Stimulated activated CD8-positive, alpha-beta memory T cell treated with anti-CD3 and anti-CD28 coated beads, Interleukin-2, amount 100 ng/mL, for 1 hour (primary cell): Measurements from ENCODE around the gene AGAP1.

Experiments
- DNase-seq, 2 donors: peaks; one replicate each; pipeline ENCODE4 v3.0.0-alpha.2; 2020; ENCODE audit warnings: low read depth in 2 of 2

Gene AGAP1

DNA sequence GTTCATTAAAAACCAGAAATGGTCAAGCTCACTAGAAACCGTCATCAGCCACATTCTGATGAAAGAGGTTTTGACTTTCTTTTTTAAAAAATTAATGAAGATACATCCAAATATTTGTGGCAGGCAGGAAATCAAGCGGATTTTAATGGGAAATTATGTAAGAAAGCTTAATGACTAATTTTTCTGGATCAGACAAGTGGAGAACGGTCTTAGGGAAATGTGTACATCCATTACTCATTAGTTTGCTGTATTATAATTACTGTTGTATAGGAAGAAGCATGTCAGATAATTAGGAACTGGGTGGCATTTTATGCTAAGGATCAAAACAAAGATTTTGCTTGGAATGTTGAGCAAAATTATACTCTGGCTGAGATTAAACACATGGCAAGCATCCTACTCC, 39.4 kb downstream of the AGAP1 start:
- no peak for DNase-seq

DNA sequence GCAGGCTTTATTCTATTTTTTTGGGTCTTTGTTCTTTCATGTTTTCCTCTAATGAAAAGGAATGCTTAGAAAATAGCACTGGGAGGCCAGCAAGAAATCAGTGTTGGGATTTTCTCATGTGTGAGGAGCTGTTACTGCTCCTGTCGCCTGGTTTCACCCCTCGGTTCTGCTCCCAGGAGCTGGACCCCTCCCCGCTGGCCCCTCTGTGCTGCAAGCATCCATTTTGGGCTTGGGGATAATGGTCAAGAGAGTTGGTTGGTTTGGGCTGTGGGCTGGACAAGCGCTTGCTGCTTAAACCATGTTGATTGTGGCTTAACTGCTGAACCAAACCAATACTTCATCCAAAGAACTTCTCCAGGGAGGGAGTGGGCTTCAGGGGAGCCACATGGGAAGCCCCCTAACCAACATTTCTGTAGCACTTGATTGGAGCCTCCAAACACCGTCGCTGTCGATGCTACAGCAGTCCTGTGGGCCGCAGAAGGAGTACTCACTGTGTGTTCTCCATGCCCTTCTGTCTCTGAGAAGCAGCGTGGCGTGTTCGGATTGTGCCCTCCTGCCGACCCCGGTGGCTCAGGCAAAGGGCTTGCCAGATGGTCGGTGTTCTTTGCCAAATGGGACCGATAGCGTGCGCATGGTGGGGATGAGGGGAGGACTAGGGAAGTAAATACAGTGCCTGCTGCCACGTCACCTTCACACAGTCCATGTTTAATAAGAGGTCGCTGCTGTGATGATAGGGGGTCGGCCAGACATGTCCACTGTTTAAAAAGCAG, 40.0 kb downstream of the AGAP1 start:
- no peak for DNase-seq

DNA sequence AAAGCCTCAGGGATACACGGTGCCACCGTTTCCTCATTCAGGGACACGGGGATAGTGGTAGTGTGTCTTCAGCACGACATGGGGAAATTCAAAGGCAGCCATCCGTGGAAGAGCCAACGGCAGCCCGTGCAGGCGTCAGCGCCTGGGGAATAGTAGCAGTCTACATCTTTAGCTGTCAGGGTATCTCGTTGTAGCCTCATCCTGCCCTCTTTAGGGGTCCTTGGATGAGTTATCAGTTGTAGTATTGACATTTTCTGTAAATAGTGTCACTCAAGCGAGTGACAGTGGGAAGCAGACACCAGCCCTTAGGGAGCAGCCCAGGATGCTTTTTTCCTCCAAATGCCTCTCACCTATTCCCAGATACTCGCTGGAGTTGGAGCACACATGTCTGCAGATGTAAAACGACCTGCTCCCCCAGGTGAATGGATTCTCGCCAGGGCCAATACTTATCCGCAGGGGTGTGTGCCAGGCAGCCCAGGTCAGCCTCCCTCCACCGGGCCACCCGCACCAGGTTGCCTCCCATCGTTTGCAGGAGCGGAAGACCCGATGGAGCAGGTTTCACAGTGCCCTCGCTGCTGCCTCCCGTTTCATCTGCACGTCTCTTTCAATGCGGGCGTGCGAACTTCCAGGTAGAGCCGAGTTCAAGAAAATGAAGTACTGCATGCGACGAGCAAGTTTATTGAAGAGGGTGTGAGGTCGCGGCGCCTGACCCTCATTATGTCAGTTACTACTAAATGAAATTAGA, 41.0 kb downstream of the AGAP1 start:
- no peak for DNase-seq

DNA sequence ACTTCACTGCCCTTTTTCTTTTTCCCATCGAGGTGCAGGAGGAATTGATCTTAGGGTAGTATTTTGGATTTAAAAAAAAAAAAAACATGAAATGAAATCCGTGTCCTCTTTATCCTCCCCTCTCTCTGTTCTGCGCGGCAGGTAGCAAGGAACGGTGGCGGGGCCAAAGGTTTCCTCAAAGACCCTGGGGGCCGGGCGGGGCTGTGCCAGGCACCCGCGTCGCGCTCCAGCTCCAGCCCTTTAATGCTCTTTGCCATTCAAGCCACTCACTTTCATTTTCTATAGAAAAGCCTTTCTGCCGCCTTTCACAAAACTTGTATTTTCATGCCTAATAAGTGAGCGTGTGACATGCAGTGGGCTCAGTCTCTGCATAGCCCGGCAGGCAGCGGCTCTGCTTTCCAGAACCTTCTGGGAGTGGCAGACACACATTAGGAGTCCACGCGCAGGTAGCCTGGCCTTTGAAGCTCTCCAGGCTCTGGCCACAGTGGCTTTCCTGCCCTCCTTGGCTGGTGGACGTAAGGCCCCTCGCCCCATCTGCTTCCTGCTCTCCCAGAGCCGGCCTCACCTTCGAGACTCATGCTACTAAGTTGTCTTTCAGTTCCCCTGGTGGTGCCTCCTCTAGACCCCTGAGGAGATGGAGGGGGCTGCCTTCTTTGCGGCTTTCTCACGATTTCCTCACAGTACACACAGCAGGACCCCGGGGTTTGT, 41.7 kb downstream of the AGAP1 start:
- DNase-seq, result no peak

DNA sequence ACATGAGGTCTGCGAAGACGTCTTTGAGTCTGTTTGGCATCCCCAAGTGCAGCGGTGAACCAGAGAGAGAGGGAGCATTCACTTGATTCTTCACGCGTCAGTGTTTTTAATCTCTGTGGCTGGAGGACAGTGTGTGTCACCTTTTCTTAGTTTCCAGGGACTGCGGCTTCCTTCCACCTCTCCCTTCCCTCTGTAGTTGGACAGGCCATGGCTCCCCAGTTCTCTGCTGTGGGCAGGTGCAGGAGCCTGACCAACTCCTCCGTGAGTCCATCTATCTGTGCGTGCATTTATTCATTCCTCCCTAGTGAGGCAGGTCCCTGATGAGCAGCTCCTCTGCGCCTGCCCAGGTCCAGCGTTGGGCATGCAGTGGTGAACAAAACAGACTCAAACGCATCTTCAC, 42.9 kb downstream of the AGAP1 start:
- no peak for DNase-seq

DNA sequence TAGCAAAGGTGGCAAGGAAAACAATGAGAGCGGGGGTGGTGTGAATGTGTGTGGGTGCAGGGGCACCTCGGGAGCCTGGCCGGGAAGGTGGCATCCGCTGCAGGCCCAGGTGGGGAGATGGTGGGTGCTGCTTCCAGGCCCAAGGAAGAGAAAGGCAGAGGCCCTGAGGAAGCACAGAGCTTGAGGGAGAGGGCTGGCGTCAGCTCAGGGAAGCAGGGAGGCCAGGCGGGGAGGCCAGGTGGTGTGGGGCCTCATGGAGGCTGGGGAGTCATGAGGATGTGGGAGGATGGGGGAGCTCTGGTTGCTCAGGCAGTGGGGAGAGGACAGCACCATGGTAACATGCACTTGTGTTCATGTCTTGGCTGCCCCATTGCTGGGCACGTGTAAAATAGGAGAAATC, 43.3 kb downstream of the AGAP1 start:
- DNase-seq, result no peak

DNA sequence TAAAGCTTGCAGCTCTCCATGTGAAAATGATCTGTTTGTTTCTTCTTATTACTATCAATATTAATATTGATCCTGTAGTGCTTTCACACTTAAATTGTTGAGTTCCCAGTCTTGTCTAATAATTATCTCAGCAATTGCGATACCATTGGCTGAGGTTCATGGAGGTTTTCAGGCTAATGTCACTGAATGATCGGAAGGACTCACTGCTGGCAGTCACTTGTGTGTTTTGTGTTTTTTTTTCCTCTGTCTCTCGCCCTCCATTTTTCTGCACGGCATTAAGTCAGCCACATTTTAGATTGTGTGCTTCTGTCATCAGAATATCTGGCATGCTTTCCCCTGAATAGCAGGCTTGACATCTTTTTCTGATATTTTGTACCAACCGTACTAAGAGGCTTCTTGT, 43.7 kb downstream of the AGAP1 start:
- no peak for DNase-seq

DNA sequence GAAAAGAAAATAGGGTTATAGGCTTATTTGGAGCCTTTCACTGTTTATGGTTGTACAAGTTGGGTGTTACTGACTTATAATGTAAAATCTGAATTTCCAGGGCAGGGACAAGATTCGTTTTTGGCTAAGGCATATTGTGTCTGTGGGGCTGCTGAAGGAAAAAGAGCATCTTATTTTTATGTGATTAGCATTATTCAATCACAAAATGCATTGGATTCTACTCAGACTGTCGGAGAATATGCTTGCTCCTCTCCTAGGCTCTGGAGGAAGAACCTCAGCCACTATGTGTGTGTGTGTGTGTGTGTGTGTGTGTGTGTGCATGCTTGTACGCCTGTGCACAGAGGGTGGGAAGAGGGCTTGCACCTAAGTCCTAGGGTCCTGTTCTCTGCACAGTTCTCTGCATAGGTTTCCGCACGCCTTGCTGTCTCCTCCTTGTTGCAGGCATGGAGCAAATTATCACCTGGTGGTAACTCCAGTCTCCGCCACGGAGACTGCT, 44.3 kb downstream of the AGAP1 start:
- DNase-seq, result no peak

DNA sequence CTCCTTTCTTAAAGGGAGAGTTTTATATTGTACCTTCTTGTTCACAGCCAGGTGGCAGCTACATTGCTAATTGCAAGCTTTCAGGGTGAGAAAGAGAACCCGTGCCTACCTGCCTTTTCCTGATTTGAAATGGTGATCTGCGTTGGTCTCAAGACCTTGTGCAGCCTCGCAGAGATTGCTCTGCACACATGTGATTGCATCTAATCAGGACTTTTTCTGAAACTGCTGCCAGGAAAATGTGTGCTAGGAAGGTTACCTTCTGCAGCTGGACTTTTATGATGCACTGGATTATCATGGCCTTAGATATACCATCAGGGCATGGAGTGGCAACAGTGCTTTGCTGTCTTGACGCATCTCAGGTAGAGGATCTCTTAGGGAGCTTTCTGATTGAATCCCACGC, 45.1 kb downstream of the AGAP1 start:
- no peak for DNase-seq

DNA sequence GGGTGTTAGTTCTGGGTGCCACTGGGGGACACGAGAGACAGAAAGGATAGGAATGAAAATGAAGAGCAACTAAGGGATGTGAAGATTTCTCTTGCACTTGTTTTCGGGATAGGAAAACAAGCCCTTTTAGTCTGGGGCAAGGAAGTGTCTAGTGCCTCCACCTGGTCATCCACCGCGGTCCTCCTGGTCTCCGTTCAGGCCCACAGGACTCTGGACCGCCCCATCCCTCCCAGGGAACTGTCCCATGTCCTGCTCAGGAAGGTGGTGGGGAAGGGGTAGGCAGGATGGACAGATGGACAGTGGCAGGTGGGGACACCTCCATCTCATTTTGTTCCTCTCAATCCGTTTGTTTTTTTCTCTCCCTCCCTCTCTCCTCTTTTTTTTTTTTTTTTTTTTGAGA, 45.9 kb downstream of the AGAP1 start:
- DNase-seq, result no peak

DNA sequence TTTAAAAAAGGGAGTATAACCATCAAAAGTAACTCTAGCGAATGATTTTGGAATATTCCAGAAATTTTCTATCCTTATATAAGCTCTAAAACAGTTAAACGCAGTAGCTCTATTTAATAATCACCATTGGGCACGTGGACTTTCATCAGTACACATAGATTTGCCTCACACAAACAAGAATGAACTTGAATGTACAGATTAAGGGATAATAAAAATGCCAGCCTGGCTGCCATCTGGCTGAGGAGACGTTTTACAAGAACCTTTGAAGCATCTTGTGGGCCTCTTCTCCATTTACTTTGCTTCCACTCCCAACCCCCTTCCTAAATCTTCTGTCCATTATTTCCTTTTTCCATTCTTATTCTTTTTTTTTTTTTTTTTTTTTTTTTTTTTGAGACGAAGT, 47.2 kb downstream of the AGAP1 start:
- DNase-seq, result no peak

DNA sequence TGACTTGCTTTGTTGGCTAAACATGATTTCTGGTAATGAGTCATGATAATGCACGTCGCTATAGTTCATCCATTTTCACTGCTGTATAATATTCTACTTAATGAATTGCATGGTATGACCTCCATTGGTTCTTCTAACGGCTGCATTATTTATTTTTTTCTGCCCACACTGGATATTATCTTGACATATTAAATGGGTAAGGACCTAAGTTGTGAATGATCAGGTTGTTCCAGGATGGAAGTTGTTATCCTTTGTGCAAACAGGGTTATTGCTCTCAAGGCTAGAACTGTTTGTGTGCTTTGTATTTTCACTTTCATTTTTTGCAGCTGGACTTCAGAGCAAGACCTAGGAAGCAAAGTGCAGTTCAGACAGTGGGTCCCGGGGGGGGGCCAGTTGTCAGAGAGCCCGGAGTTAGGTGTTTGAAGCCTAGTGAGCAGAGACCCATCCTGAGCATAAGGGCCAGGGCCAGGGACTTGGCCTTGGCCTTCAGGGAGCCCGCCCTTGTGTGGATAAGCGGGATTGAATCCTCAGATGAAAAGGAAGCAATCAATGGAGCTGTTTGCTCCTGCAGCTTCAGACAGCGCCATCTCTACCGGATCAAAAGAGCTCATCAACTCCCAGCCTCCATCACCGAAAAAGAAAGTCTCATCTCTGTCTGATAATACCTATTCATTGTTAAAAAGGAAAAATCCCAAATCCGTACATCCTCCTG, 48.2 kb downstream of the AGAP1 start:
- no peak for DNase-seq

DNA sequence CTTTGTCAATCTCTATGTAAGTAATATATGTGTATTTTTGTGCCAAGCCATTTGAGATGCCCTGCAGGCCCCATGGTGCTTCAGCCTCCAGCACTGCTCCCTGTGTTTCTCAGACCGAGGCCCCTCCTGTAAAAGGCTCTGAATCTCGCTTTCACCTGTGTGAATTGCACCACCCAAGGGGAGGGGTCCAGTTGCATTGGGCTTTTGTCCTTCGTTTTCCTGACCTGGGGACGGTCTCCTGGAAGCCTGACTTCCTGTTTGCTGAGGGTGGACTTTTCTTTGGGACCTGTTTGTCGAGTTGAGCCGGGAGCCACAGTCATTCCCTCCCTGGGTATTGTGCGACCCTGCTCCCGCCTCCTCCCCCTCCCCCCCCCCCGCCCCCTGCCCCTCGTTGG, 48.9 kb downstream of the AGAP1 start:
- no peak for DNase-seq

DNA sequence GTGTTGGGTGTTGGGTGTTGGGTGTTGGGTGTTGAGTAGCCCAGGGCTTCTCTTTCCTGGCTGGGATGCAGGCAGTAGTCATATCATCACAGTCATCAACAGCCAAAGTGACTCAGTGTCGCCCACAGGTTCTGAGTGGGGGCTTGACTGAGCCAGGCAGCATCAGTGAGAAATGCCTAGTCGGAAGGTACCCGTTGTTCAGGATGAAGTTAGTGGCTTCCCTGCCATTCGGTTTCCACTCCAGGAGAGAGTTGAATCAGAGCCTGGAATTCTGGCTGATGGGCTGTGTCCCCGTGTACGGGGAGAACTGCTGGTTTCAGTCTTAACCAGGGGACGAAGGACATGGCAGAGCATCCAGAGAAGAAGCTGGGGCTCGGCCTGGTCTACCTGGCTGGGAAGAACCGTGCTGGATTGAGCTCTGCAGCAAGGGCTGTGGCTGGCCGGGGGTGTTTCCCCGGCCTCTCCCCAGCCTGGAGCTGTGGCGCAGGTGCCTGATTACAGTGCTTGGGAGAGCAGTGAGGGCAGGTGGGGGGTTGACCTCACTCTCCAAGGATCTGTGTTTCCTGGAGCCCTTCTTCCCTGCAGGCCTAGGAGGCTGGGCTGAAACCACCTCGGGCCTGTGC, 49.4 kb downstream of the AGAP1 start:
- DNase-seq, result no peak

DNA sequence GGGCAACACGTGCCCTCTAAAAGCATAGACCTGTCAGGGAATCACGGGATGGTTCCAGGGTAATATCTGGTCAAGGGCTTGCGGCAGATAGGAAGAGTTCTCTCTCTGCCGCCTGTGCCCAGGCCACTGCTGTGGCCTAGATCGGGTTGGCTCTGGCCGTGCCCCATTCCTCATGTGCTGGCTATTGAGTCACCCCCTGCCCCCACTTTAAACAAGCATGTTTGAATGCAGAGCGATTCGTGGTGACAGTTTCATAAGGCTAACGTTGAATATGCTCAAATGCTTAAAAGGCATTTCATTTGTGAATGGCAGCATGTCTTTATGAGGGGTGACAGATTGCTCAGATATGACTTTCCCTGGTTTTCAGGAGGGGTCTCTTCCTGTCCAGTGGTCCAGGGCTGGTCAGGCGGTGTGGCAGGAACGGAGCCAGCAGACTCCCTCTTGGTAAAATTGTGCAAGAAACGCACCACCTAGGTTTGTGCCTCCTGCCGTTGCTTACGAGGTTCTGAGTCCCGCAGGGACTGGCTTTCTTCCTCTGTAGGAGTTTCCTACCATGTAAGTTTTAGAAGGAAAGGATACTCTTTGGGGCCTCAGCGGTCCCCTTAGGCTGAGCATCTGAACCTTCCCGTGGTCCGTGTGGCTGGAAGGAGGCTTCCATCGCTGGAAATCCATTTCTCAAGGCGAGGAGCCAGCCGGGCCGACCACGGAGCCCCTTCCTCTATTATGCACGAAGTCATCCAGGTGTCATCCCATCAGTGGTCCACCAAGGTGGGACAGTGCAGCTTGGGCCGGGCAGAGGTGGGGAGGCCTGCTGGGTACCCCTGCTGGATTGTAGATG, 50.2 kb downstream of the AGAP1 start:
- no peak for DNase-seq

DNA sequence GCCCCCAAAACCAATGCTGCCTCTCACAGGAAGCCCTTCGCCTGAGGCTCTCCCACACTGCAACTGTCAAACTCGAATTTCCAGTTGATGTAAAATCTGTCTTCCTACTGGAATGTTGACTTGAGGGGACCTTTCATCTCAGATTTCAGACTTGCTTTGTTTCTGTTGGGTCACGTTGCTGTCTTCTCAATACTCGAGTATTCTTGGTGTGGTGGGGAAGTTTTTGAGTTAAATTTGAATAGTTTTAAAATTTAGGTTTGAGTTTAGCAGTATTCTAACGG, 50.8 kb downstream of the AGAP1 start:
- no peak for DNase-seq

DNA sequence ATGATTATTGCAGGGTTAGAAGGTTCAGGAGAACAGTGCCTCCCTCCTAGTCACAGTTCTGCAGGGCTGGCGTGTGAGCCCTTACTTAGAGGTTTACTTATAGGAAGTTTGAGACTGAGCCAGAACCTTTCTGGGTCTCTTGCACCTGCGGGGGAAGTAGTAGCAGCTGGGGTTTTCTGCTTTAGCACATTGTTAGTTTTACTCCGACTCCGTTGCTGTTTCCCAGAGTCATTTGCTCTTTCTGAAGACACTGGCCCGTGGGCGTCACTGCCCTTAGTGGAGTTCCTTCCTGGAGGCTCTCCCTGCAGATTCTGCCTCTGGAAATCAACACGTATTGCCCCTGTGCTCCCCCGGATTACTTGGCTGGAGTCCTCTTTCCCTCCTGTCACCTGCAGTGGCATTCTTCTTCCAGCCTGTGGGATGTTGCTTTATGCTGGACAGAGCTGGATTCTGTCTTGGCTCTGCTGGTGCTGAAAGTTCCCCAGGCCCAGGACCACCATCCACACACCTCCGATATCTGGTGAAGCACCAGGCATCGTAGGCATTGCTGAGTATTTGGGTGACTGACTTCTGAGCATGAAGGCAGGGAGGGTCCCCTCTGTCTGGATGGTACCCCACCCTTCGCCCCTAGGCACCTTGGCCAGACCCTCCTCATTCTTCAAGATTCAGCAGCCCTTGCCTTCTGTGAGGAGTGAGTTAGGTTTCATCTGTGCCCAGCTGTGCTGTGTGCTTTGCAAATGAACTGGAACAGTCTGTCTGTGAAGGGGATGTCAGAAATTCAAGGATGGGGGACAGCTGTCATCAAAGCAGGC, 51.7 kb downstream of the AGAP1 start:
- no peak for DNase-seq

DNA sequence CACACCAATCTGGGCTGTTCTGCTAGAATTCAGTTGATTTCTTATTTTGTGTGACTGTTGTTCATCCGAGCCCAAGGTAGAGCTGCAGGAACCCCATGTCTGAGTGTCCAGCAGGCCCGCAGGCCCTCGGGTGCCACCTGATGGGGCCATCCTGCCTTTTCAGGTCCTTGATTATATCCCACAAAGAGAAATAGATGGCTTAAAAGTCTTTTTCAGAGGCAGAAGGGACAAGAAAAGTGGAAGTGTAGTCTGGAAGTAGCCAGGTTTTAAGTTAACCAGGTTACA, 52.2 kb downstream of the AGAP1 start:
- no peak for DNase-seq

DNA sequence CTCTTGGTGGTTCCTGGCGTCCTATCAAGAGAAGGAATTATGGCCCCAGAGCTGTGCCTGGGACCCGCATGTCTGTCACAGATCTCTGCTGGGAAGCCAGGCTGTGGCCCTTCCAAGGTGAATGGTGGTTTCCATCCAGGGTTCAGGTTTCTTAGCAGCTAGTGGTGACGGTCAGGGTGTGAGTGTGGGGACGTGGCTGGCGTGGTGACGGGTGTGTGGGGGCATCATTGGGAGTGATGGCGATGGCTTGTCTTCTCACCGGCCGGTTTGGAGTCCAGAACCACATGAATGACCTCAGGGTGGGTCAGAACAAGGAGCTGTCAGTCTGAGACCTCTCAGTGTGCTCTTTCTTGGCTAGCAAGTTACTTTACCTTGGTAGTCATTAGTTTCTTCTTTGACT, 52.6 kb downstream of the AGAP1 start:
- no peak for DNase-seq

DNA sequence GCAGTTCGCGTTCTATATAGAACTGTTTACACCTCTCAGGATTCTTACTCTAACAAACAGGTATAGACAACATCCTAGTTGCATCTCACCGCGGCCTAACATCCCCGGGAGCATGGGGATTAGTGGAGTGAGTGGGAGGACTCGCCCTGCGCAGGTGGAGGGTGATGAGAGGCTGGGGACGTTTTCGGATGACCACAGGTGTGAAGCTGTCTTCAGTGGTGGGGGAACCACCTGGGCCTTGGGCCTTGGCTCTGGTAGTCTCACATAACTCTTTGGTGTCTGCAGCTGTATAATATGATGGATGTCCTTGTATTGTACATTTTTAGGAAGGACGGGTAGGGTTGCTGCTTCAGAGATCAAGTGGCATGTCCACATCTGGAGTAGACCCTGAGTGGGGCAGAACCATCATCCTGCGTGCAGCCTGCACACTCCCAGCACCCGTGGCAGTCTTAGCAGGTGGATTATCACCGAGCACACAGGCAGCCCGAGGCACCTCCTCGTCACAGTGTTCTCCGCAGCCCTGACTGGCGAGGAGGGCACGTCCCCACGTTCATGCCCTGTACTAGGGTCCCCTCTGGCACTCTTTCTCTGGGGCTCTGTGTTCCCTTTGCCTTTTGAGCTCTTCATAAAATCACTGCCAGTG, 56.0 kb downstream of the AGAP1 start:
- no peak for DNase-seq
